G401 (cell line): ENCODE data around the gene ITIH5. TPM values are rescaled to one million over a fixed set of nuclear protein-coding genes. Genes with fewer than 3 reads are reported as not detected.

Experiments
- DNase-seq: peaks from one replicate; pipeline ENCODE4 v3.0.0-alpha.2; 2015; ENCODE audit warnings: low spot score
- in situ Hi-C: cut with HindIII; loops from 2 replicates; pipeline ENCODE4 v1.10.0; 2016; ENCODE audit warnings: low sequenced_read_pairs, mixed read lengths
- total RNA-seq: library from RNA; depleted of rRNA; stranded (reverse); fragments of >200 nt; shearing (Covaris generic); gene quantifications from 2 replicates; pipeline ENCODE4 v1.2.3, GENCODE V29; 2014

ITIH5 gene
- total RNA-seq, 1 experiment from 2014 or later: 3.0 TPM

GRCh38 chr10:7563368-7563767 is 103.4 kb downstream of the ITIH5 start:
- in situ Hi-C loops: no loop called here
- no peak for DNase-seq

DNA sequence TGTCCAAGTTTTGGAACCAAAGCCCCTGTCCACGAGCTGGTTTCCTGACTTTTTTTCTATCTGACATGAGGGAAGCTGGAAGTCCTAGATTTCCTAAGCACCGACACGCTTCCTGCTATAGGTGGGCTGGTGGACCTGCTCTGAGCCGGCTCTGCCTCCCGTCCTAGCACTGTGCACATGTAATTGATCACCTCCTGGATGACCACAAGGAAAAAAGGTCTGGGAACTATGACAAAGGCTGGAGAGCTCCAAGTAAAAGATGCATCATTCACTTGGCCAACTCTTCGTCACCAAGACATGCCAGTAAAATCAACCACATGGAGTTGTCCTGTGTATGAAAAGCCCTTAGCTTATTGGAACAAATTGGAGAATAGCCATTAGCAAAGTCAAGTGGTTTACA is 104.8 kb downstream of the ITIH5 start:
- DNase-seq: no peak
- in situ Hi-C loops: no loop called here

DNA sequence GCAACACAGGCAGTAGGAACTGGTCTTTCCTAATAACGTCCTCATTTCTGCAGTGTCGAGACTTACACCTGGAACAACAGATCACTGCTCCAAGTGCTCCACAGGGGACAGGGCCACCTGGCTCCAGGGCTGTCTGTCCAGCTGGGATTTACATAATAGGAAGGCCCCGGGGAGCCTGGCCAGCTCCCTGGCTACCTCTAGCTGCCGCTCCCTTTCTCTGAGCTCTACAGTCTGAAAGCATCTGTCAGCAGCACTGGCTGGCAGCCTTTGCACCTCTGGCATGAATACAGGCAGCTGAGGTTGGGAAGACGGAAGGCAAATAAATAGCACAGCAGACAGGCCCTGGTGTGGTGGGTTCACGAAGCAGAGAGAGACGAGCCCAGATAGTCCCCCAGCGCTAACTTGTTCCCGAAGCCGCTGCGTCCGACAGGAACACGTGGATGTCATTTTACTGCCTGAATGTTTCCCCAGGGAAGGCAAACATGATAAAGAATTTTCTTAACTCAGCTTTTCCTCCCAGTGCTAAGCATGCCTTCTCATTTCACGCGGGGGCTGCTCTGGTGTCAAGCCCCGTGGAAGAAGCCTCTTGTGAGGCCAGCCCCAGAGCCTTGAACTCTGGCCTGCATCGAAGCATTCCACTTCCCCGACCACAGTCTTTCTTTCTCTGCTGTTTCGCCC is 105.4 kb downstream of the ITIH5 start:
- in situ Hi-C loops: no loop called here
- DNase-seq: no peak

DNA sequence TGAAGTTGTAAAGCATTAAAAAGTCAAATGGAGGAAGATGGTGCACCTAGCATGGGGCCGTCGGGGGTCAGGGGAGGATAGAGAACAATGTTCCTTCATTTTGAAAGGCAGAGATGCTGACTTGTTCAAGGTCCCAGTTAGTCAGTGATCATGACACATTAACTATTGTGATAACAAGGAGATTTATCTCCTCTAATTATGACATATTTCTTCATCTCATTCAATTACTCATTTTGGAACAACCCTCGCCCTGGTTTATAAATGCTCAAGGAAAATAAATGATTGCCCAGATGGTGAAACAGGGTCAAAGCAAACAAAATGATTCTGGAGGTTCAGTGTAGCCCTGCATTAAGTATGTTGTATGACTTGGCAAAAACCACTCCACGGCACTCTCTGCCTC is 106.2 kb downstream of the ITIH5 start:
- in situ Hi-C loops: no loop called here
- no peak for DNase-seq

DNA sequence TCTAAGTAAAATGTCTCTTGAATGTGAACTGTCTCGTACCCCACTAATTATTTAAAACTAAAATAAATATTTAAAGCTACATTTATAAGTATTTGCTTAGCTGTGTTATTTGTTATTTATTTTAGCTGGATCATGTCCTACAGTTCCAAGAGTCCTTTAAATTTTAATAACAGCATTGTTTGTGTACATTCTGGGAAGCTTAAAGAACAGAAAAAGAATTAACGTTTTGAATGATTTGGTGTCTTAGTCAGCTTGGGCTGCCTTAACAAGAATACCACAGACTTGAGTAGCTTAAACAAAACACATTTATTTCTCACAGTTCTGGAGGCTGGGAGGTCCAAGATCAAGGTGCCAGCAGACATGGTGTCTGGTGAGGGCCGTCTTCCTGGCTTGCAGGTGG is 107.4 kb downstream of the ITIH5 start:
- no peak for DNase-seq
- in situ Hi-C loops: no loop called here

DNA sequence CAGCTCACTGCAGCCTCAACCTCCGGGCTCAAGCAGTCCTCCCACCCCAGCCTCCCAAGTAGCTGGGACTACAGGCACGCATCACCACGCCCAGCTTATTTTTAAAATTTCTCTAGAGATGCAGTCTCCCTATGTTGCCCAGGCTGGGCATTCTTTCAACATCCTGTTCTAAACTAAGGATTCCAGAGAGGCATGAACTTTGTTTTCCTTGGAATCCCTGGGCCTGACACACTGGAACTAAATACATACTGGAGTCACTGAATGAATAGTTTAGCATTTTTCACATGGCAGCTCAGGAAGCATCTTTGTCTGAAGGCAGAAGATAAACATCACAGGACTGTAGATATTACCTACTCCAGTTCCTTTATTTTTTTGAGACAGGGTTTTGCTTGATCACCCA is 108.7 kb downstream of the ITIH5 start:
- in situ Hi-C loops: no loop called here
- no peak for DNase-seq

- no peak for DNase-seq
- in situ Hi-C loops: no loop called here
Observed at GRCh38 chr10:7553531-7553930, 113.2 kb downstream of the ITIH5 start.

GRCh38 chr10:7551950-7552716 is 114.6 kb downstream of the ITIH5 start:
- in situ Hi-C loops: no loop called here
- peak; percentile 18 for DNase-seq

DNA sequence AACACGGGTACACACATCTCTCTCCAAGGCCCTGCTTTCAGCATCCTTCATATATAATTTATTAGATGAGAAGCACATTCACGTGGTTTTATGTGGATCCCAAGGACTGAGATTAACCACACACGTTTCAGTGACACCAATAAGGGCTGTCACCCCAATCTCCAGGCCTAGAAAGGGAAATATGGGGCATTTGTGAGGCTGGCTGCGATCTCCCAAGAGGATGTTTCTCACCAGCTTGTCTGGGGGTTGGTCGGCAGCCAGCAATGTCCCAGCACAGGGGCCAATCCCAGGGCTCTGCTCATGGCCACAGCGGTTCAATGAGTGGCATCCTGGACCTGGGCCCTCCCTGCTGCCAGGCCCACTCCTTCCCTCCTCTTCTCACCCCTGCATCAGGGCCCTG is 115.5 kb downstream of the ITIH5 start:
- no peak for DNase-seq

DNA sequence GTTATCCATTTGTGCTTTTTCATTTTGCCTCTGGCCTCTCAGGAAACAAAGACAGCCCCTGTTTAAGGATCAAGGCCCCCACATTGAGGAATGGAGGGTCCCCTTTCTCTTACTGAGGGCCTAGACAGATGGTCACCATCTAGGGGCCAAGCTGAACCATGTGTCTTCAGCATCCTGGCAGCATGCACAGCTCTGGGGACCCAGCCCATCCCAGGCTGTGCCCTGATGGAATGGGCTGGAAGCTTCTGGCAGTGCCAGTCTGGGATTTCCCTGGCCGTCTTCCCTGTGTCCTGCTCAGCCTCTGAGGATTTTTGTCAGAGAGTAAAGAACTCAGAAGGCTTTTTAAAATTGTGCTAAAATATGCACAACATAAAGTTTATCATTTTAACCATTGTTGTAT is 116.8 kb downstream of the ITIH5 start:
- DNase-seq: no peak
- in situ Hi-C loops: no loop called here

More for the DNA sequence above, 115.5 kb downstream of the ITIH5 start:
- in situ Hi-C loops: no loop called here

GRCh38 chr10:7547829-7548228 is 118.9 kb downstream of the ITIH5 start:
- DNase-seq: no peak
- in situ Hi-C loops: no loop called here

GRCh38 chr10:7547206-7547605 is 119.6 kb downstream of the ITIH5 start:
- in situ Hi-C loops: no loop called here
- DNase-seq: no peak

GRCh38 chr10:7546385-7546967 is 120.3 kb downstream of the ITIH5 start:
- DNase-seq: no peak

DNA sequence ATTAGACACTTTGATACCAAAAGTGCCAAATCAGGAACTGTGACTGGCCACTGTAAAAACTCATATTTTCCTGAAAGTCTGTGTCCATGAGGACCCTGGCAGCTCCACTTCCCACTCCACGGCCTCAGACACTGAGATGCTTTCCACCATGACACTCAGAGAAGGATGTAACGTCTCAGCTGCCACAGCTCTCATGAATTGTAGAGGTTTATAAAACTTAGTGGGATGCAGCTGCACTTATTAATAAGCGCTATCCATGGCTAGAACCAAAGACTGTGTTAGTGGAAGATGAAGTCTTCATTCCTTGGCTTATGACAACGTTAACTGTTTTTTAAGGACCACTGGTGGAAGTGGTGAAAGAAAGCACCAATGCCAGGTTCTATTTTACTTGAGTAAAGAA is 121.0 kb downstream of the ITIH5 start:
- no peak for DNase-seq
- in situ Hi-C loops: no loop called here

More at GRCh38 chr10:7546385-7546967, 120.3 kb downstream of the ITIH5 start:
- in situ Hi-C loops: no loop called here

DNA sequence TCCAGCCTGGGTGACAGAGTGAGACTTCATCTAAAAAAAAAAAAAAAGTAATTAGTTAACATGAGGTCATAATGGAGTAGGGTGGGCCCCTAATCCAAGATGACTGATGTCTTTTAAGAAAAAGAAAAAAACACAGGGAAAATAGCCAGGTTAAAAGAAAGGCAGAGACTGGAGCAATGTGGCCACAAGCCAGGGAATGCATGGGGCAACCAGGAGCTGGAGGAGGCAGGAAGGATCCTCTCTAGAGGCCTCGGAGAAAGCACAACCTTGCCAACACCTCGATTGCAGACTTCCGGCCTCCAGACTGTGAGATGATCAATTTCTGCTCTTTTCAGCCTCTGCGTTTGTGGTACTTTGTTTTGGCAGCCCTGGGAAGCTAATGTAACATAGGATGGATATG is 121.5 kb downstream of the ITIH5 start:
- DNase-seq: no peak
- in situ Hi-C loops: no loop called here

- DNase-seq: no peak
- in situ Hi-C loops: no loop called here
Observed at GRCh38 chr10:7544203-7544602, 122.6 kb downstream of the ITIH5 start.

DNA sequence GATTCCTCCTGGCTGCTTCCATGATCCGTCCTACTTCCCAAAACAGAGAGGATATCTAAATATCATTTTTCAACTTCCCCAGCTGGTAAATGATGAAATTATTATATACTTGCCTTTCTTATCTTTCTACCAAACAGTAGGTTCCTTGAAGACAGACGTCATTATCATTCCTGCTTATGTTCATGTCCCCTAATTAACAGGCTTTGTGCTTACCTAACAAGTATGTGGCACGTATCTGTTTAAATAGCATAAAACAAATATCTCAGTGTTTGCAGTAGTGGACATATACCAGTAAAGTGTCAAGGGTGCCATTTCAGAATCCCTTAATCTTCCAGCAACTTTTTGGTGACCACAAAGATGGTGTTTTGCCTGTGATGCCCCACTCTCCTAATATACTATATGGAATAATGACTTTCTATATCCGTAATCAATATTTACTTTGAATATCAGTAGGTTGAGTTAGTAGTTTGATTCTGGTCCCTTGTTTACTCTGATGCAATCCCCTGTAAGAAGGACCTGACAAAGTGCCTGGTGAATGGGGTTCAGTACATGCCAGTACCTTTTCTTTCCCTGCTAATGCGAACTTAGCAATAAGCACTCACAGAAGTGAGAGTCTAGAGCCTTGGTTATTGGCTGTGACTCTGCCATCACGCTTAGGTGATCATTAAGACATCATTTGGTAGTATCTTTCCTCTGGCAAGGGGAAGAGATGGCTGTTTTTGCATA is 124.4 kb downstream of the ITIH5 start:
- no peak for DNase-seq
- in situ Hi-C loops: no loop called here

DNA sequence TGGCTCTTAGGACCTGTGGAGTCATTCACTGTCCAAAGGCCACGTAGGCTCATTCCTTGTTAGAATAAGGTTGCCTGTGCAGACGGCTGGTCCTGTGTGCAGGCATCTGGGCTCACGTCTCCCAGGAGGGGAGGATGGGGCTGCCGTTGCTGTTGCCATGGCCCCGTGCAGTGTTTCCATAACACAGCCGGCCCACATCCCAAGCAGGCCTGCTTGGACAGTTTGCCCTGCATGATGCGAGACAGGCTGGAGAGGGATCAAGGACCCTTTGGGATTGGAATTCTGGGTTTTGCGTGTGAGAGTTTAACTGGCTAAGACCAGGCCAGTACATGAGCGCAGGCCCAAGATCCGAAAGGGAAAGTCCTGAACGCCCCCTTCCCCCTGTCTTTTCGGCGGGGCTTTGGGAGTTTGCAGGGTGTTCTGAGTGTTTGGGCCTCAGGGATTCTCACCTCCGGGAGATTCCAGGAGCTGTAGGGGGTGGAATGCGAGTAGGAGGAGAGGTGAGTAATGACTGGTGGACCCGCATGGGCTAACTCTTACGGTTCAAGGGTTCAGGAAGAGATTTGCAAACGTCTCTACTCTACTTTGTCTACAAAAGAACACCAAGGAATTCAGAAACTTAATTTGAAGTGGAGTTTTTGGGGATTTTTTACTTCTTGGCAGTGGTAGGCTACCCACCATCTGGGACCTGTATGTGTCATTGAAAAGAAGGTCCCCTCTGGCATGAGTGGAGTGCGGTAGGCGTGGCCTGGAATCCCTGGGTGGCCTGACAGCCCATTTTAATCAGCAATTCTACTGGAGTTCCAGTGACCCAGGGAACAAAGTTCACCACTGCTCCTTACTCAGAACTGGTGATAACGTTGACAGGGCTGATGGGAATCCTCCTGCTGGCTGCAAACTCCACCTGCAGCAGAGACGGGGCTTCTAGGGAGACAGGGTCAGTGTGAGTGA is 125.4 kb downstream of the ITIH5 start:
- in situ Hi-C loops: no loop called here
- DNase-seq: no peak
